ENCODE data around the gene SERPING1. TPM values are rescaled to one million over a fixed set of nuclear protein-coding genes. Genes with fewer than 3 reads are reported as not detected.

Gene SERPING1
- total RNA-seq, 2 donors from 2014 or later = not detected

- Mint-ChIP-seq H3K9me3 (no peaks in the 10 kb centered on the region), H3K27ac (peak overlapping the region in 1 of 2 donors; percentile 63), H3K4me1 (ENCODE audit: low read depth in 2 of 2) (peaks cover 10 to 14% of the 10 kb centered on the region in 2 donors), H3K4me3 (no peak overlapping the region), H3K36me3 (no peaks in the 10 kb centered on the region), H3K27me3 (peaks cover 0 to 2% of the 10 kb centered on the region in 2 donors)
- DNase-seq (ENCODE audit: low spot score) (no peak), ATAC-seq (no peak)
These were observed 25.9 kb upstream of the SERPING1 start for GRCh38 chr11:57571606-57572005.

- ATAC-seq = no peak
- Mint-ChIP-seq H3K27ac (no peak overlapping the region), H3K36me3 (no peaks in the 10 kb centered on the region), H3K27me3 (peaks cover 0 to 2% of the 10 kb centered on the region in 2 donors), H3K4me1 (ENCODE audit: low read depth in 2 of 2) (no peaks in the 10 kb centered on the region), H3K9me3 (no peaks in the 10 kb centered on the region), H3K4me3 (no peak overlapping the region)
- DNase-seq (ENCODE audit: low spot score) = no peak
These were observed 23.4 kb upstream of the SERPING1 start for GRCh38 chr11:57574061-57574460.

- H3K4me1 Mint-ChIP-seq (ENCODE audit: low read depth in 2 of 2) = peaks cover 0 to 9% of the 10 kb centered on the region in 2 donors
- H3K27ac Mint-ChIP-seq = no peak overlapping the region
- H3K36me3 Mint-ChIP-seq = no peaks in the 10 kb centered on the region
- ATAC-seq = no peak
- peaks cover 0 to 4% of the 10 kb centered on the region in 2 donors for H3K27me3 Mint-ChIP-seq
- H3K4me3 Mint-ChIP-seq = no peak overlapping the region
- H3K9me3 Mint-ChIP-seq = no peaks in the 10 kb centered on the region
- no peak for DNase-seq (ENCODE audit: low spot score)
These were observed 13.1 kb upstream of the SERPING1 start for GRCh38 chr11:57584341-57584740.

GRCh38 chr11:57585301-57585700 is 12.2 kb upstream of the SERPING1 start:
- no peaks in the 10 kb centered on the region for H3K9me3 Mint-ChIP-seq
- H3K27me3 Mint-ChIP-seq = peaks cover 0 to 1% of the 10 kb centered on the region in 2 donors
- no peak for DNase-seq (ENCODE audit: low spot score)
- ATAC-seq = no peak
- peaks cover 0 to 9% of the 10 kb centered on the region in 2 donors for H3K4me1 Mint-ChIP-seq (ENCODE audit: low read depth in 2 of 2)
- no peak overlapping the region for H3K27ac Mint-ChIP-seq
- no peaks in the 10 kb centered on the region for H3K36me3 Mint-ChIP-seq
- no peak overlapping the region for H3K4me3 Mint-ChIP-seq

- Mint-ChIP-seq H3K4me1 (ENCODE audit: low read depth in 2 of 2) (peaks cover 0 to 9% of the 10 kb centered on the region in 2 donors), H3K27ac (peak overlapping the region in 1 of 2 donors; percentile 6), H3K4me3 (no peak overlapping the region), H3K27me3 (no peaks in the 10 kb centered on the region), H3K36me3 (no peaks in the 10 kb centered on the region), H3K9me3 (no peaks in the 10 kb centered on the region)
- ATAC-seq (no peak), DNase-seq (ENCODE audit: low spot score) (no peak)
These were observed 10.7 kb upstream of the SERPING1 start for GRCh38 chr11:57586711-57587245.

- Mint-ChIP-seq H3K27me3 (no peaks in the 10 kb centered on the region), H3K27ac (no peak overlapping the region), H3K4me3 (no peak overlapping the region), H3K4me1 (ENCODE audit: low read depth in 2 of 2) (peaks cover 0 to 9% of the 10 kb centered on the region in 2 donors), H3K9me3 (no peaks in the 10 kb centered on the region), H3K36me3 (no peaks in the 10 kb centered on the region)
- ATAC-seq (no peak), DNase-seq (ENCODE audit: low spot score) (no peak)
These were observed 9.3 kb upstream of the SERPING1 start for GRCh38 chr11:57588046-57588710.

GRCh38 chr11:57596266-57596885 is 1.1 kb upstream of the SERPING1 start:
- no peak for ATAC-seq
- no peaks in the 10 kb centered on the region for H3K9me3 Mint-ChIP-seq
- no peak overlapping the region for H3K27ac Mint-ChIP-seq
- H3K27me3 Mint-ChIP-seq = peaks cover 25 to 39% of the 10 kb centered on the region in 2 donors
- no peaks in the 10 kb centered on the region for H3K36me3 Mint-ChIP-seq
- peaks cover 0 to 3% of the 10 kb centered on the region in 2 donors for H3K4me1 Mint-ChIP-seq (ENCODE audit: low read depth in 2 of 2)
- H3K4me3 Mint-ChIP-seq = no peak overlapping the region
- DNase-seq (ENCODE audit: low spot score) = no peak

- Mint-ChIP-seq H3K9me3 (no peaks in the 10 kb centered on the region), H3K36me3 (no peaks in the 10 kb centered on the region), H3K27me3 (peaks cover 25 to 39% of the 10 kb centered on the region in 2 donors), H3K4me3 (peak overlapping the region; percentile 22), H3K27ac (no peak overlapping the region), H3K4me1 (ENCODE audit: low read depth in 2 of 2) (peaks cover 0 to 3% of the 10 kb centered on the region in 2 donors)
- ATAC-seq (peak in 1 of 2 donors; percentile 33), DNase-seq (ENCODE audit: low spot score) (no peak)
These were observed 688 bp downstream of the SERPING1 start for GRCh38 chr11:57597916-57598830.

GRCh38 chr11:57598831-57599155 is 1.3 kb downstream of the SERPING1 start:
- H3K27ac Mint-ChIP-seq = no peak overlapping the region
- peaks cover 0 to 3% of the 10 kb centered on the region in 2 donors for H3K4me1 Mint-ChIP-seq (ENCODE audit: low read depth in 2 of 2)
- ATAC-seq (no peak), DNase-seq (ENCODE audit: low spot score) (no peak)
- no peak overlapping the region for H3K4me3 Mint-ChIP-seq
- H3K36me3 Mint-ChIP-seq = no peaks in the 10 kb centered on the region
- peaks cover 25 to 39% of the 10 kb centered on the region in 2 donors for H3K27me3 Mint-ChIP-seq
- H3K9me3 Mint-ChIP-seq = no peaks in the 10 kb centered on the region

- Mint-ChIP-seq H3K36me3 (no peaks in the 10 kb centered on the region), H3K4me3 (no peak overlapping the region), H3K27ac (no peak overlapping the region), H3K27me3 (peaks cover 25 to 33% of the 10 kb centered on the region in 2 donors), H3K9me3 (no peaks in the 10 kb centered on the region), H3K4me1 (ENCODE audit: low read depth in 2 of 2) (peaks cover 0 to 3% of the 10 kb centered on the region in 2 donors)
- no peak for DNase-seq (ENCODE audit: low spot score)
- no peak for ATAC-seq
These were observed 1.9 kb downstream of the SERPING1 start for GRCh38 chr11:57599381-57599780.

GRCh38 chr11:57601297-57601696 is 3.8 kb downstream of the SERPING1 start:
- no peaks in the 10 kb centered on the region for H3K36me3 Mint-ChIP-seq
- H3K9me3 Mint-ChIP-seq = no peaks in the 10 kb centered on the region
- DNase-seq (ENCODE audit: low spot score) = no peak
- H3K27me3 Mint-ChIP-seq = peaks cover 22 to 24% of the 10 kb centered on the region in 2 donors
- peaks cover 0 to 3% of the 10 kb centered on the region in 2 donors for H3K4me1 Mint-ChIP-seq (ENCODE audit: low read depth in 2 of 2)
- H3K27ac Mint-ChIP-seq = no peak overlapping the region
- H3K4me3 Mint-ChIP-seq = no peak overlapping the region
- no peak for ATAC-seq

- DNase-seq (ENCODE audit: low spot score) (no peak), ATAC-seq (no peak)
- no peaks in the 10 kb centered on the region for H3K4me1 Mint-ChIP-seq (ENCODE audit: low read depth in 2 of 2)
- H3K27me3 Mint-ChIP-seq = peaks cover 7 to 10% of the 10 kb centered on the region in 2 donors
- no peak overlapping the region for H3K4me3 Mint-ChIP-seq
- no peaks in the 10 kb centered on the region for H3K9me3 Mint-ChIP-seq
- no peaks in the 10 kb centered on the region for H3K36me3 Mint-ChIP-seq
- no peak overlapping the region for H3K27ac Mint-ChIP-seq
These were observed 7.0 kb downstream of the SERPING1 start for GRCh38 chr11:57604296-57605027.

GRCh38 chr11:57605028-57605420 is 7.5 kb downstream of the SERPING1 start:
- Mint-ChIP-seq H3K27ac (no peak overlapping the region), H3K4me1 (ENCODE audit: low read depth in 2 of 2) (no peaks in the 10 kb centered on the region), H3K27me3 (peaks cover 1 to 4% of the 10 kb centered on the region in 2 donors), H3K9me3 (no peaks in the 10 kb centered on the region), H3K4me3 (no peak overlapping the region), H3K36me3 (no peaks in the 10 kb centered on the region)
- DNase-seq (ENCODE audit: low spot score) (no peak), ATAC-seq (no peak)

Measured in natural killer cell treated with Interleukin-12 subunit alpha and Interleukin-12 subunit beta and Interleukin-15 and Interleukin-18, amount 100 ng/mL, for 72 hours (primary cell).